OCI-M2 (cell line): ENCODE measurements around the gene CTTNBP2.

Experiments
- DNase-seq: peaks from one replicate; lab custom pipeline; 2025; ENCODE audit not compliant: unreplicated experiment; lab: John Stamatoyannopoulos, UW

The CTTNBP2 gene

DNA sequence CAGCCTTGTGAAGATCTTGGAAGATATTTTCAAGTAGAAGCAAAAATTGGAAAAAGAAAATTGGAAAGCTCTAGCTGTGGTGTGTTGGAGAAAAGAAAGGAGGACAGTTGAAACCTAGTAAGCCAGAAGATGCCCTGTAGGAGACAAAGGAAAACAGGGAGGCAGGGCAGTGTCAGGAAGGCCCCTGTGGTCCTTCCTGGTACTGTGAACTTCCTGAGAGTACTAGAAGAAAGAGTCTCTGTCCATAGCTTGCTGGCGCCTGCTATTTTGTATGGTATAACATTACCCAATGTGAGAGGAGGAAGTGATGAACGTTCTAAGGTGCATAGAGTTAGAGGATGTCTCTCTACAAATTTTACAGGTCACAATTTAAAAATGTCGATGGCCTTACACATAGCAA lies 183.1 kb downstream of the CTTNBP2 start:
- no peak for DNase-seq

DNA sequence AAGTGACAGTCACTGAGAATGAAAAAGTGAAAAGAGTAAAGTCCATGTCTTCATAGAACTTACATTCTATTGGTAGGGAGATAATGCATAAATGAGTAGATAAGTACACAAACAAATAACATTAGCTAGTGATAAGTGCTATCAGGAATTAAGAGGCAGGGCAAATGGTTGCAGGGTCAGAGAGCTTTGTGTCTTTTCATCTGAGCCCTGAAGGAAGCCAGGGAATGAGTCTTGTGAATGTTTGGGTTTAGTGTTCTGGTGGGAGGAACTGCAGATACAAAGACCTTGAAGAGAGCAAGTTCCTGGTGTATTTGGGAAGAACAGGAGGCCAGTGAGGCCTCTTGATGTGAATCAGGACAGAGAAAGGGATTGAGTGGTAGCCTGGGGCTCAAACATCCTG lies 183.8 kb downstream of the CTTNBP2 start:
- DNase-seq, result no peak

DNA sequence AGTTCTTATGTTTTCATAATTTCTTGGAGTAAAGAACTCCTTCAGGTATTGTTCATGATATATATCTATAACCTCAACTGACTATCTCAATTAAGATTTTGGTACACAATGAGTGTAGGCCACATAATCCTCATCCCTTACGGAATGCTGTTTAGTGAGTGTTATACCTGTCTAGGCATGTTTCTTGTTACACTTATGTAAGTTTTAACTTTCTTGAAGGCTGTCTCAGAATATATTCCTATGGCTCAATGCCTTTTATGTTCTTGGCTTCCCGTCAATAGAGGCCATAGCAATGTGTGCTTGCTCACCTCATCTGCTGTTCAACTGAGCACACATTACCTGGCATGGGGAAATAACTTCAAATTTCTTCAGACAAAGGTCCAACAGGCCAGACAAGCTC lies 185.1 kb downstream of the CTTNBP2 start:
- DNase-seq, result no peak

DNA sequence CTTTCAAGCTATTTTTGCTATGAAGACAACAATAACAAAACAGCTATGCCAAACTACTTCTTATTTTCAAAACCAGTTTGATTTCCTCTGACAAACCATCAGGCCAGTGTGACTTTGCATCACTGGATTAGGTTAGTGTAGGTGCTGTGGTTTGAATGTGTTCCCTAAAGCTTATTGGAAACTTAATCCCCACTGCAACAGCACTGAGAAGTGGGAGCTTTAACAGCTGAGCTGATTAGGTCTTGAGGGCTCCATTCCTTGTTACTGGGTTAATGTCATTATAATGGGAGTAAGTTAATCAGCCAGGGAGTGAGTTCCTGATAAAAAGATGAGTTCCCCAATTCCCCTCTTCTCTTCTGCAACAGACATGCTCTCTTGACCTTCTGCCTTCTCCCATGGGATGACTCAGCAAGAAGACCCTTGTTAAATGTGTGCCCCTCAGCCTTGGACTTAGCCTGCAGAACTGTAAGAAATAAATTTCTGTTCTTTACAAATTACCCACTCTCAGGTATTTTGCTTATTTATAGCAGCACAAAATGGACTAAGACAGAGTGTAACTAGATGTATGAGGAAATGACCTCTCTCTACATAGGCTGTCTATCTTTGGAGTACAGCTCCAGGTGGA lies 186.8 kb downstream of the CTTNBP2 start:
- DNase-seq, result no peak

DNA sequence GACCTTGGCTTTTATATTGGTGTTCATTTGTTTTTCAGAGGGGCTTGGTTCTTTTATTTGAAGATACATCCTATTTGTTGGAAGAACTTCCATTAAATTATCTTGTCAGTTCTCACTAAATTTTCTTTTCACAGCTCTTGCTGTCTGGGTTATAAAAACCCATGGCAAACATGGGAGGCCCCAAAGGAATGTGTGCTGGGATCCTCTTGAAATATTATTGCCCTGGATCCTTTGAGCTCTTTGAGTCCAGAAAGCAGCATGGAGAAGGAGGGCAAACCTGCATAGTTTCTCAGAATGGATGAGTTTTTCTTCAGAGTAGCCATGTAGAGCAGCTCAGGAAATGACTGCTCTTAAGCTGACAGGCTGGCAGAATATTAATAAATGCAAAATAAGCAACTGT lies 187.4 kb downstream of the CTTNBP2 start:
- DNase-seq, result no peak

DNA sequence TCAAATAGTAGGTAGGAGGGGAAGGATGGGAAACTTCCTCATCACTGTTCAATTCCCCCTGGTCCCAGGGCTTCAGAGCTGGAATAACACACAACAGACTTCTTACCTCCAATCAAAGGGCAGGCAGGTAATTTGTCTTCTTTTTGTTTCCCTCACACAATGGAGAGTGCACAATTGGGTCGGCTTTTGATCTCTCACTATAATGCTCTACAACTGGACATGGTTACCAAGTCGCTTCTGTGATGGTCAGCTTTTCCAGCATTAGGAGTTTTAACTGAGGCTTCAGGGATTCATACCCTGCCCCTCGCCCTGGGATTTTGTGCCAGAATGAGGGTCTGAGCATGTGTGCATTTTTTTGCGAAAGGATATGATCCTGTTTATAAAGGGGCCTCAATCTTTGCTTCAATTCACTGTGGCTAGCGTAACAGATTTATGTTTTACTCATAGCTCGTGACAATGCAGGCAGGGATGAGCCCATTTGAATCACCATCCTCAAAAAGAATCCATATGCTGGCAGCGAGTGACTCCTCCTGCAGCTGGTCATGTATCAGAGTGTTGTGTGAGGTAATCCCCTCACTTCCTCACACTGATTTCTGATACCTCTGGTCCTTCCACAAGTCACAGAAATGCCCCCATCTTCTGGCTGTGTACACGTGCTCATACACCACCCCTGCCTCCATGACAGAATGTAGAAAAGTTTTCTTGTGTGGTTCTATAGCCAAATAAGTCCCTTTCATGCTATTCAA lies 189.6 kb downstream of the CTTNBP2 start:
- no peak for DNase-seq

DNA sequence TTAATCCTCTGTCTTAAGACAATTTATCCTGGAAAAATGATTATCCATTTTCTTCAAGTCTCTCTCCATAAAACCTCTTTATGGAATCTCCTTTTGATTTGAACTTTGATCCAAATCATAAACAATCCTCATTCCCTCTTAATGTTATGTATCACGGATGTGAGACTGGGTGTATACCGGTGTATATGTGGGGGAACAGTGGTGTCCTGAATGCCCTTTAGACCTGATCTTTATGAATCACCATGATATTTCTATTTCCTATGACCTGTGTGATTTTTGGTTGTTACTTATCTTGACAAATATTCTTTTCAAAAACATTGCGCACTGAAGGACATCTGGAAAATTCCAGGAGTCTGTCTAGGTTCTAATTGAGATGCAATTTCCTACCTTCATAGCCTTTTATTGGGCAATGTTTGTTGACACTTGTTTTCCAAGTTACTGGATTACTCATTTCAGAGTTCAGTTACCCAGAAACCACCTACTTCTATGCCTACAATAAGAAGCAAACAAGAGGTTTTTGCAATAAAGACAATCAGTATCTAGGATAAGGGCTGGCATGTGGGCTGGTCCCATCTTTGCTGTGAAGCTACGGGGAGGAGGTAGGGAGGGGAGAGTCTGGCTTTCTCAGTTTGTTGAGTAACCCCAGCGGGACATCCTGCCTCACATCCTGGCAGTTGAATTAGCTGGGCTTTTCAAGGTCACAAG lies 190.4 kb downstream of the CTTNBP2 start:
- DNase-seq, result no peak

DNA sequence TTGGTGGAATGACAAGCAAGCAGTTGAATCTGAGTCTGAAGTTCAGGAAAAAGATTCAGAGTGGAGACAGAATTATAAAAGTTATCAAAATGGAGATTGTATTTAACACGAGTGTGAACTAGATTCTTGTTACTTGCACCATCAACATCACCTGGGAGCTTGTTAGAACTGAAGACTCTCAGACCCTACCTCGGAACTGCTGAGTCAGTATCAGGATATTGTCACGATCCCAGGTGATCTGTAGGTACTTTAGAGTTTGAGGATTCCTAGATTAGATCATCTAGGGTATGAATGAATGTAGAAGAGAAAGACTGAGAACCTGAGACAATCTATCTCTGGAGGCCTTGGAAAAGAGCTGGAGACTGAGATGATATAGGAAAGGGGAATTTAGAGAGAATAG lies 194.1 kb downstream of the CTTNBP2 start:
- no peak for DNase-seq

DNA sequence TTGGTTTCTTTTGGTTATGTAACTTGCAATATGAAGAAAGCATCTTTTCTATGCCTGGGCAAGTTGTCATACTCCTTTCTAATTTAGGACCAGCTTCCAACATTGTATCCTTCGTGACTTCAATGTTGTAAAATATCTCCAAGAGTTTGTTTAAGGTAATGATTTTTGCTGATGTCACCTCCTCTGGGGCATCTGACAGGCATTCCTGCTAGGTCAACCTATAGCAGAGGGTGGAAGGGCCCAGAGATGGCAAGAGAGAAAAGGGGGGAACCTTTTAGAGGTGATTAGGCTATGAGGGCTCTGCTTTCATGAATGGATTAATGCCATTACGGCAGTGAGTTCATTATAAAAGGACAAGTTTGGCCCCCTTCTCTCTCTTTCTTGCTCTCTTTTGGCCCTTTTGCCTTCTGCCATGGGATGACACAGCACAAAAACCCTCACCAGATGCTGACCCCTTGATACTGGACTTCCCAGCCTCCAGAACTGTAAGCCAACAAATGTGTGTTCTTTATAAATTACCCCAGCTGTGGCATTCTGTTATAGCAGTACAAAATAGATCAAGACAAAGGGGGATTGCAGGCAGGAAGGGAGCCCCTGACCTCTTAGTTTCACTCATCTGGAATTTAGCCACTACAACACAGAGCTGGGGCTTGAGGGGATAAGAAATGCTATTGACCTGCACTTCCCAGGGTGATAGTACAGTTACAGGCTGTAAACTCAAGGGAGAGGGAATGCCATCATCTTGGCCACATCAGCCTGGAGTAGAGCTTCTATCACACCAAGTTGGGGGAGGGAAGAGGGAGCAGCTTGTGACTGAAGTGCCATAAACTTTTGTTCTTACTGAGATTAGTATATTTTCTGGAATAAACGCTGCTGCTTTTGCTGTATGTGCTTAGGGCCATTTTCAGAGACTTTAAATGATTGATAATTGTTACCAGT lies 197.5 kb downstream of the CTTNBP2 start:
- DNase-seq, result no peak

DNA sequence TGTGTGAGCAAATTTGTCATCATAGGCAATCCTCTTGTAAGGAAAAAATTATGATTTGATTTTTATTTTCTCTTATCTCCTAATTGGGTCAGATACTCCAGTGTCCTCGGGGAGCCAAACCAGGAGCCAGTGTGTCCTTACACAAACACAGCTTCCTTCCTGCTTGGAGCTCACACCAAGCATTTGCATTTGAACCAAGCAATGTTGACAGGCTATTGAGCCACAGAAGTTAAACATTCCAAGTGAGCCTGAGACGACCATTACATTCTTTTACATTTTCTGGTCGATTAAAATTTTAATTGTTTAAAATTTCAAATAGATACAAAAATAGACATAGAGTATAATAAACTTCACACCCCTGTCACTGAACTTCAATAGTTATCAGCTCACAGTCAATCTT lies 198.6 kb downstream of the CTTNBP2 start:
- DNase-seq, result no peak

DNA sequence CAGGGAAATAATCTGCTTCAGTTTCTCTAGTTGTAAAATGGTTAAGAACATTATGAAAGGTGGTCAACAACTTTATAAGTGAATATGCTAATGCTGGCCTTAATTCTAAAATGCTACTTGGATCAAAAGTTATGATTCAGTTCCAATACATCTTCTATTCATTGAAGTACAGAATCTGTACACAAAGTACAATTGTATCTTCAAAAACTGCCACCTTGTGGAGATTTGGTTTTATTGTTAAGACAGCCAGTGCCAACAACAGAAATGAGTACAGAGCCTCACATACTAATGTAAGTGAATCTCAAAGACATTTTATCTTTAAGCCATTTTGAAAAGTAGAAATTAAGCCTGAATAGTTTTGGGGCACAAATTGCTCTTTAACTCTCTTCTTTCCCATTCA lies 199.4 kb downstream of the CTTNBP2 start:
- no peak for DNase-seq

DNA sequence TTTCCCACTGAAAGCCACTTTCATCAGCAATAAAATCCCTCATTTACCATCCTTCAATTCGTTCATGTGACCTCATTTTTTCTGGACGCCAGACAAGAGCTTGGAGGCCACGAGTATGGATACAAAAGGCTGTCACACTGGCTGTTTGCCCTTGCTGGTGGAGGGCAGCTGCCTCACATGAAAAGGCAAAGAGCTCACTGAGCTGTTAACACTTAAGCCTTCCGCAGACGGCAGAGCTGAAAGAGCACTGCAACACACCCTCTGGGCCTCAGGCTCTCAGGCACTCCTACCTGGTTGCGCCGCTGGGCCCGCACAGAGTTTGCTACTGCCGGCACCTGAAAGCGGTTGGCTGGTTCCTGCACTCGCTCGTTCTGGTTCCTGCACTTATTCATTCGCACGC lies 199.9 kb downstream of the CTTNBP2 start:
- no peak for DNase-seq

DNA sequence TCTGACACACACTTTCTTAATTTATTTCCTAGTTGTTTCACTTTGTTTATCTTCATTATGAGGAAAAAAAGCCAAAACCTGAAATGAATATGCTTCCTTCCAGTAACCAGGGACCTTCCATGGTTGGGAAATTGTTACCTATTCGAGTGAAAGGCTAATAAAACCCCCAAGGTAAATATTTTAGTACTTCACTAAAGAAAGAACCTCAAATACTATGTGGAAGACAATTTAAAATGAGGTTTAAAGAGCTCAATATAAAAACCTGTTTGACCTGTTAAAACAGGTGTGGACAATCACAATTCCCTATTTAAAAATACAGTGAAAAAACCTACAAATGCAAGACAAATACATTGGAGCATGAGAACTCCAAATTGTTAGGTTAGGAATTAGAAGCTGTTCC lies 200.8 kb downstream of the CTTNBP2 start:
- DNase-seq, result no peak

DNA sequence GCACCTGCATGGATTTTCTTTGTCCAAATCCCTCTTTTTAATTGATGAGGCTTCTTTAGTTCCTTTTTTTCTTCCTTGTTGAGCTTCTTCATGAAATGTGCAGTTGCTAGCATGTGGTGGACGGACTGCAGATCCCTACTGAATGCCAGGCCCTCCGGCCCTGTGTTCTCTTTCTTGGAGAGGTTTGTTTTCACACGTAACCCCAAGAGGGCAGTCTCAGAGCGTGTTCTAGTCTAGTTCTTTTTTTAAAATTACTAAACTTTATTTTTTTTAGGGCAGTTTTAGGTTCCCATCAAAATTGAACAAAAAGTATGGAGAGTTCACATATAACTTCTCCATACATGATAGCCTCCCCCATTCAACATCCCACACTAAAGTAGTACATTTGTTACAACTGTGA lies 203.4 kb downstream of the CTTNBP2 start:
- no peak for DNase-seq

DNA sequence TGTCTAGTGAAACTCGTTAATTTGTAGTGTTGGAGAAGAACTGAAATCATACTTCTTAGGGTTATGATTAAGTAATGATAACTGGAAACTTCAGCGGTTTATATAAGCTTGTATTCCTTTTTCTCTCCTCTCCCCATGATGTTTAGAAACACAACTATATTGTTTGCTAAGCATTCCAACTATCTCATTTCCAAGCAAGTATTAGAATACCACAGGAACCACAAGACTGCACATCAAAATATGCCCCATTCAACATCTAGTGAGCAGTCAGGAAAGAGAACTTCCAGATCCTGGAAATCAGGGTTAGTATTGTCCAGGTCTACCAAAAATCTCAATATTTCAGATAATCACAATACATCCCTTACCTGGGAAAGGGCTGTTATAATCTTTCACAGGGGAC lies 205.8 kb downstream of the CTTNBP2 start:
- no peak for DNase-seq

DNA sequence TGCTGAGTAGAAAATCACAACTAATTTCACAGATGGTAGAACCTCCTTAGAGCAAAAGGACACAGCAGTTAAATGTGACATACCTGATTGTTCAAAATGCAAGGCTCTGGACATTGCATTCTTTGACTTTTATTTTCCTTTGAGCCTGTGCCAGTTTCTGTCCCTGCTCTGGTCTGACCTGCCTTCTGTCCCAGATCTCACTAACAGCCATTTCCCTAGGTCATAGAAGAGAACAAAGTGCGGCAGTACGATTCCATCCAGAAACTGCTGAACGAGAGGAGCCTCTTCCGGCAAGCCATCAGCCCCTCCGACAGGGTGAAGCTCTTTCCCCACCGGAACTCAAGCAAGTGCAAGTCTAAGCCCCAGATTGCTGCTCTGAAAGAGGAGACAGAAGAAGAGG lies 206.6 kb downstream of the CTTNBP2 start:
- DNase-seq, result no peak

DNA sequence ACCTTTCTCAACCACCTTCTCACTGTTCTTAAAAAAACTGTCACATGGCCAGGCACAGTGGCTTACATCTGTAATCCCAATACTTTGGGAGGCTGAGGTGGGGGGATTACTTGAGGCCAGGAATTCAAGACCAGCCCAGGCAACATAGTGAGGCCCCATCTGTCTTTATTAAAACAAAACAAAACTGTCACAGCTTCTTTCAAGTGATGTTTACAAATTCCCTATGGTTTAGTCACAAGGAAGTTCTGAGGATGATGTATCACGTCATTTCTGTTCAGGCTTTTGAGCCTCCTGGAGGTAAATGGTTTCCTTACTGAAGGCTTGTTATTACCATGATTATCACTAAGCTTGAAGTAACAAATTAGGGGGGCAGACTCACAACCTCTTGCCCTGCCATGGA lies 207.2 kb downstream of the CTTNBP2 start:
- DNase-seq, result no peak

DNA sequence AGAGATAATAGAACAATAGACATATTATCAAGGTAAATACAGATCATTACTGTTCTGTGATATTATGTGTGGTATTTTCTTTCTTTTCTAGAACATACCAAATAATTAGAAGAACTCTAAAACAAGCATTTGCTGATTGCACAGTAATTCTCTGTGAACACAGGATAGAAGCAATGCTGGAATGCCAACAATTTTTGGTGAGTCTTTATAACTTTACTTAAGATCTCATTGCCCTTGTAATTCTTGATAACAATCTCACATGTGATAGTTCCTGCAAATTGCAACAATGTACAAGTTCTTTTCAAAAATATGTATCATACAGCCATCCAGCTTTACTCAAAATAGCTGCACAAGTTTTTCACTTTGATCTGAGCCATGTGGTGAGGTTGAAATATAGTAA lies 207.9 kb downstream of the CTTNBP2 start:
- DNase-seq, result no peak

DNA sequence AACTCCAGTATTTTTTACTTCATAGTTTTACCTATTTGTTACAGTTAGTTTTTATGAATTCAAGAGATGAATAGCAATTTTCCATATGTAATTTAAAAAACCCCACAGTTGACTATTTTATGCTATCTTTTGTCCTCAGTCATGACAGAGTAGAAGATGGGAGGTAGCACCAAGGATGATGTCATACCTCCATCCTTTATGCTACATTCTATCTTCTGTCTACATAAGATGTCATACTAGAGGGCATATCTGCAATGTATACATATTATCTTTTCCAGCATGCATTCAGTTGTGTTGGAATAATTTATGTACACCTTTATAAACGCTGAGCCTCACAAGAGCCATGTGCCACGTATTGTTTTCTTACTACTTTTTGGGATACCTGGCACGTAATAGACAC lies 209.2 kb downstream of the CTTNBP2 start:
- DNase-seq, result no peak

DNA sequence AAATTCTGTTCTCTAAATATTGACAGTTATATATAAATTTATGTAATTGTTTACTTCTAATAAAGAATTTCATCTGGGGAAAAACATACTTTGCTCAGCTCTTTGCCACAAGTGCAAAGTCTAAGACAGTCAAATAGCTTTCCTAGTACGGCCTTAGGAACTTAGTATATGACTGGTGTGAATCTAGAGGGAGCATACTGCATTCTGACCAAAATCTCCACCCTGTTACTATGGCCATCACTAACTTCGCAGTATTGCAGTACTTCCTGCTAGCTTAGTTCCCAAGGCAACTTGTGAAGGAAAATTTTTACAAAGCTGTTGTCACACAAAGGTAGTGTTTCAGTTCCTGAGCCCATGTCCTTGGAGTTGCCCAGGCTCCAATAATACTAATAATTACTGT lies 211.9 kb downstream of the CTTNBP2 start:
- DNase-seq, result no peak
